GM19372 (cell line): ENCODE measurements around the gene KIF1A.

ENCODE experiments used
- ATAC-seq: cut with Tn5 transposase; IDR thresholded peaks from one replicate; pipeline ENCODE4 v1.9.1; 2021; ENCODE audit warnings: mild to moderate bottlenecking, low read depth, moderate library complexity; ENCODE audit not compliant: unreplicated experiment

KIF1A gene

GRCh38 chr2:240670402-240670801 lies 149.6 kb downstream of the KIF1A start:
- no peak for ATAC-seq

- no peak for ATAC-seq
These were observed 155.4 kb downstream of the KIF1A start for GRCh38 chr2:240664622-240665021.
